Endothelial cell of umbilical vein (primary cell): ENCODE data around the gene RAB38. TPM values are rescaled to one million over a fixed set of nuclear protein-coding genes. Genes with fewer than 3 reads are reported as not detected.

Source experiments
- BruUV-seq: library from RNA; stranded (reverse); fragments of 400-500 nt; replicated peaks from 2 replicates; lab custom pipeline; 2021; lab: Mats Ljungman, UMichigan
- CTCF ChIA-PET: fragments of 300-600, 350-600 bp; sonication (Branson Sonifier 250); formaldehyde crosslinking; loops from one replicate; lab custom pipeline; 2021; ENCODE audit warnings: antibody characterized with exemption, inconsistent platforms; lab: Charles Lee
- POLR2A ChIA-PET: fragments of 300-600, 350-600 bp; sonication (Branson Sonifier 250); formaldehyde crosslinking; loops from one replicate; lab custom pipeline; 2021; ENCODE audit warnings: antibody characterized with exemption, inconsistent platforms; lab: Charles Lee
- DNase-seq: peaks from one replicate; pipeline ENCODE4 v3.0.0-alpha.2; 2011; ENCODE audit warnings: low read depth, low spot score
- FAIRE-seq: peaks from 2 replicates; lab custom pipeline; 2011; peaks lifted over from hg19 to GRCh38; lab: Jason Lieb, UNC
- H2AFZ ChIP-seq: 2 replicates; pipeline ENCODE4 v1.6.0; 2012; ENCODE audit warnings: low read depth, low read length, control low read depth, inconsistent platforms
- H3K27ac ChIP-seq: 2 replicates; pipeline ENCODE4 v1.5.1; 2011; ENCODE audit warnings: low read depth, mild to moderate bottlenecking, control low read depth, low read length, moderate library complexity; ENCODE audit not compliant: insufficient read depth
- H3K27me3 ChIP-seq, 2 experiments: 2 replicates each; pipeline versions ENCODE4 v1.6.0 to v1.6.1; 2011; ENCODE audit warnings: low read length in 2 of 2, mixed read lengths in 1 of 2; ENCODE audit not compliant: control insufficient read depth in 2 of 2, insufficient read depth in 2 of 2
- H3K36me3 ChIP-seq, 2 experiments: 2 replicates in 1 of 2; 3 replicates in 1 of 2; pipeline ENCODE4 v1.5.1; 2011; ENCODE audit warnings: low read length in 2 of 2, mild to moderate bottlenecking in 1 of 2, moderate library complexity in 1 of 2; ENCODE audit not compliant: control insufficient read depth in 2 of 2, insufficient read depth in 2 of 2; ENCODE audit errors: extremely low read depth in 1 of 2
- H3K4me1 ChIP-seq: 3 replicates; pipeline ENCODE4 v1.5.1; 2011; ENCODE audit warnings: mild to moderate bottlenecking, low read length; ENCODE audit not compliant: control insufficient read depth, insufficient read depth; ENCODE audit errors: extremely low read depth
- H3K4me2 ChIP-seq: 2 replicates; pipeline ENCODE4 v1.6.1; 2011; ENCODE audit warnings: low read length, control low read depth, mixed read lengths; ENCODE audit not compliant: insufficient read depth
- H3K4me3 ChIP-seq, 3 experiments: fragments of 200-600 bp in 1 of 3; sonication (generic), shearing (Covaris generic) in 1 of 3; replicated peaks in 1 of 3; 2 replicates each; pipeline ENCODE4 v1.5.1; 2011 to 2016; ENCODE audit warnings: control low read depth in 3 of 3, low read length in 3 of 3, mild to moderate bottlenecking in 2 of 3, inconsistent platforms in 1 of 3, low read depth in 1 of 3, moderate library complexity in 1 of 3; ENCODE audit not compliant: insufficient read depth in 1 of 3
- H3K79me2 ChIP-seq: 2 replicates; pipeline ENCODE4 v1.6.0; 2012; ENCODE audit warnings: low read length, inconsistent platforms; ENCODE audit not compliant: control insufficient read depth, insufficient read depth
- H3K9ac ChIP-seq: replicated peaks from 2 replicates; pipeline ENCODE3; 2011; ENCODE audit warnings: low read length, control low read depth; ENCODE audit not compliant: insufficient read depth; ENCODE audit errors: extremely low read depth
- H3K9me1 ChIP-seq: replicated peaks from 3 replicates; pipeline ENCODE4 v1.6.0; 2011; ENCODE audit warnings: mild to moderate bottlenecking, low read length; ENCODE audit not compliant: control insufficient read depth, insufficient read depth; ENCODE audit errors: extremely low read depth
- H3K9me3 ChIP-seq: replicated peaks from 2 replicates; pipeline ENCODE4 v1.5.1; 2012; ENCODE audit warnings: low read length, inconsistent platforms; ENCODE audit not compliant: control insufficient read depth, insufficient read depth
- H4K20me1 ChIP-seq: replicated peaks from 2 replicates; pipeline ENCODE3; 2011; ENCODE audit warnings: mild to moderate bottlenecking, low read length; ENCODE audit not compliant: control insufficient read depth, insufficient read depth; ENCODE audit errors: extremely low read depth
- CTCF ChIP-seq, 2 donors: IDR thresholded peaks; 1 replicate in 1 of 2; 2 replicates in 1 of 2; pipeline ENCODE4 v1.5.1; 2011; ENCODE audit warnings: low read length in 2 of 2, mild to moderate bottlenecking in 2 of 2, moderate library complexity in 2 of 2, control low read depth in 1 of 2, inconsistent platforms in 1 of 2, low read depth in 1 of 2; ENCODE audit not compliant: insufficient read depth in 1 of 2; ENCODE audit errors: extremely low read depth in 1 of 2
- EZH2 ChIP-seq: IDR thresholded peaks from 2 replicates; pipeline ENCODE4 v1.6.1; 2012; ENCODE audit warnings: borderline replicate concordance, low read depth, mild to moderate bottlenecking, moderate library complexity, low read length, inconsistent platforms; ENCODE audit not compliant: severe bottlenecking
- FOS ChIP-seq: IDR thresholded peaks from 2 replicates; pipeline ENCODE4 v1.6.1; 2011; ENCODE audit warnings: mild to moderate bottlenecking, low read length, moderate library complexity, borderline replicate concordance; ENCODE audit not compliant: insufficient read depth
- GATA2 ChIP-seq: IDR thresholded peaks from 2 replicates; pipeline ENCODE4 v1.7.0; 2011; ENCODE audit warnings: low read depth, mild to moderate bottlenecking, moderate library complexity, mixed read lengths, low read length; ENCODE audit not compliant: insufficient read length, insufficient read depth
- JUN ChIP-seq: IDR thresholded peaks from 2 replicates; pipeline ENCODE4 v1.6.1; 2011; ENCODE audit warnings: borderline replicate concordance, low read depth; ENCODE audit not compliant: insufficient read length, insufficient read depth
- MAX ChIP-seq: IDR thresholded peaks from 2 replicates; pipeline ENCODE4 v1.6.1; 2011; ENCODE audit not compliant: insufficient read depth, insufficient read length
- MYC ChIP-seq: IDR thresholded peaks from one replicate; pipeline ENCODE4 v1.6.1; 2011; ENCODE audit warnings: mild to moderate bottlenecking, low read depth, low read length
- POLR2A ChIP-seq: IDR thresholded peaks from 2 replicates; pipeline ENCODE4 v1.6.1; 2012; ENCODE audit warnings: low read depth, mild to moderate bottlenecking, control low read depth, low read length
- POLR2AphosphoS5 ChIP-seq: IDR thresholded peaks from 2 replicates; pipeline ENCODE4 v1.6.1; 2012; ENCODE audit warnings: low read depth, mild to moderate bottlenecking, control low read depth, low read length, moderate library complexity; ENCODE audit not compliant: insufficient read depth
- dilution Hi-C: fragments of 300-500 bp; cut with MboI; formaldehyde crosslinking; loops from one replicate; pipeline ENCODE4 v1.15.0; 2019; ENCODE audit warnings: low sequenced_read_pairs; ENCODE audit not compliant: extremely low pct_ligation_motif_present
- intact Hi-C: fragments of 100-400 bp; cut with micrococcal nuclease; formaldehyde crosslinking; loops from one replicate; pipeline ENCODE4 v1.10.0; 2022
- polyA plus RNA-seq, 4 experiments: library from polyadenylated mRNA; depleted of rRNA in 3 of 4; stranded (reverse) in 3 of 4; unstranded in 1 of 4; fragments of >200 nt; gene quantifications; 2 replicates each; pipeline versions ENCODE4 v1.2.1 to v1.2.3, GENCODE V29; 2011 to 2012; ENCODE audit warnings: missing spikeins in 1 of 4
- total RNA-seq: library from RNA; stranded (reverse); gene quantifications from 2 replicates; pipeline ENCODE4 v1.2.3, GENCODE V29; 2021

RAB38 gene
- total and polyA plus RNA-seq, 2 donors (not counting 3 experiments of a cell fraction or from before 2014, with no cell fraction given): 3.0 to 3.6 TPM

- Histone ChIP-seq H3K9ac (no peak overlapping the region), H4K20me1 (no peaks in the 10 kb centered on the region), H3K36me3 (no peaks in the 10 kb centered on the region), H3K9me1 (no peaks in the 10 kb centered on the region), H3K4me2 (no peak overlapping the region), H3K79me2 (no peaks in the 10 kb centered on the region), H3K4me3 (no peak overlapping the region), H3K27ac (no peak overlapping the region), H3K27me3 (no peaks in the 10 kb centered on the region), H2AFZ (no peak overlapping the region), H3K9me3 (no peaks in the 10 kb centered on the region), H3K4me1 (no peaks in the 10 kb centered on the region)
- dilution Hi-C loops (no loop called here), intact Hi-C loops (no loop called here)
- ChIA-PET CTCF (no interaction called here), POLR2A (no interaction called here)
- TF ChIP-seq EZH2 (no peak), GATA2 (no peak), CTCF (IDR thresholded peaks at IDR 0.05; ENCODE audit: extremely low read depth in 1 of 2, insufficient read depth in 1 of 2, low read depth in 1 of 2, low read length in 2 of 2) (no peak), MYC (no peak), POLR2AphosphoS5 (no peak), FOS (no peak), MAX (no peak), JUN (no peak), POLR2A (no peak)
- no peak for DNase-seq
- FAIRE-seq: peak; percentile 24
- no TSS peak for BruUV-seq
Observed at GRCh38 chr11:88194990-88195389, 19.7 kb upstream of the RAB38 start.
